NCI-H1417 (cell line): ENCODE results near the gene GOLGA1.
"Not testable (repeated sequence)": the region's sequence is repeated elsewhere in the genome, so short reads cannot be mapped to it uniquely, and the experiment has no call there.

Experiments used
- DNase-seq, 3 experiments: peaks; one replicate each; lab custom pipeline; 2025; lab: John Stamatoyannopoulos, UW

Gene GOLGA1, protein sequence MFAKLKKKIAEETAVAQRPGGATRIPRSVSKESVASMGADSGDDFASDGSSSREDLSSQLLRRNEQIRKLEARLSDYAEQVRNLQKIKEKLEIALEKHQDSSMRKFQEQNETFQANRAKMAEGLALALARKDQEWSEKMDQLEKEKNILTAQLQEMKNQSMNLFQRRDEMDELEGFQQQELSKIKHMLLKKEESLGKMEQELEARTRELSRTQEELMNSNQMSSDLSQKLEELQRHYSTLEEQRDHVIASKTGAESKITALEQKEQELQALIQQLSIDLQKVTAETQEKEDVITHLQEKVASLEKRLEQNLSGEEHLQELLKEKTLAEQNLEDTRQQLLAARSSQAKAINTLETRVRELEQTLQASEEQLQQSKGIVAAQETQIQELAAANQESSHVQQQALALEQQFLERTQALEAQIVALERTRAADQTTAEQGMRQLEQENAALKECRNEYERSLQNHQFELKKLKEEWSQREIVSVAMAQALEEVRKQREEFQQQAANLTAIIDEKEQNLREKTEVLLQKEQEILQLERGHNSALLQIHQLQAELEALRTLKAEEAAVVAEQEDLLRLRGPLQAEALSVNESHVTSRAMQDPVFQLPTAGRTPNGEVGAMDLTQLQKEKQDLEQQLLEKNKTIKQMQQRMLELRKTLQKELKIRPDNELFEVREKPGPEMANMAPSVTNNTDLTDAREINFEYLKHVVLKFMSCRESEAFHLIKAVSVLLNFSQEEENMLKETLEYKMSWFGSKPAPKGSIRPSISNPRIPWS

GRCh38 chr9:124940894-124941678 is at the start of gene GOLGA1:
GOLGA1 (minus strand) TSS chr9:124941083; CDS start chr9:124938711, 2,372 bp downstream.
- DNase-seq: peak; percentile 90 to 98 (median 98)

GRCh38 chr9:124983698-124984097 is 42.8 kb upstream of the GOLGA1 start:
- no peak for DNase-seq

GRCh38 chr9:124980431-124980830 is 39.5 kb upstream of the GOLGA1 start:
- DNase-seq: no peak

- DNase-seq: no peak
These were observed 34.2 kb upstream of the GOLGA1 start for GRCh38 chr9:124975131-124975530.

DNA sequence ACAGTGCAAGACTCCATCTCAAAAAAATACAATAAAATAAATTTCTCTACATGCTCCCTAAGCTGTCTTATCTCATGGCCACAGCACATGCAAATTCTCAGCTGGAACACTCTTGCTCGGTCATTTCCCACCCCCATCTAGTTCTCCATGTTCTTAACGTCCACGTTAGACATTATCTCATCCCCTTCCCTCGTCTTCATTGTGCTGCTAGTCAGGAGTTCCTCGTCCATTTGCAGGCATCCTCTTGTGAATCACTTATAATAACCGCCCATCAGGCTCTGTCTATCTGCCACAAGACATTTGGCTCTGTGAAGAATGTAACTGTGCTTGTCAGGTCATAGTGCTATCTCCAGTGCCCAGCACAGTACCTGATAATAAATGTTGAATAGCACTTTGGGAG is 32.9 kb upstream of the GOLGA1 start:
- DNase-seq: no peak

GRCh38 chr9:124972241-124972770 is 31.4 kb upstream of the GOLGA1 start:
- no peak for DNase-seq

DNA sequence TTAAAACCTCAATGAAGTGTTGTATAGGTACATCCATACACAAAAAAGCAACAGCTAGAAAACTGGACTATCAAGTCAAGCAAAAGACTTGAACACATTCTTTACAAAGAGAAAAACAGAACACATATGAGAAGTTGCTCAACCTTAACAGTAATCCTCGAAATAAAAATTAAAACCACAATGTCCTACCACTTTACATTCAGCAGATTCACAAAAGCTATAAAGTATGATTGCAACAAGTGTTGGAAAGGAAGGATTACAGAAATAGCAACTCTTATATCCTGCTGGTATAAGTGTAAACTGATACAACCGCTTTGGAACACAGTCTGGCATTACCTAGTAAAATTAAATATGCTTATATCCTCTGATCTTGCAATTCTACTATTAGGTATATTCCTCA is 28.5 kb upstream of the GOLGA1 start:
- DNase-seq: no peak

DNA sequence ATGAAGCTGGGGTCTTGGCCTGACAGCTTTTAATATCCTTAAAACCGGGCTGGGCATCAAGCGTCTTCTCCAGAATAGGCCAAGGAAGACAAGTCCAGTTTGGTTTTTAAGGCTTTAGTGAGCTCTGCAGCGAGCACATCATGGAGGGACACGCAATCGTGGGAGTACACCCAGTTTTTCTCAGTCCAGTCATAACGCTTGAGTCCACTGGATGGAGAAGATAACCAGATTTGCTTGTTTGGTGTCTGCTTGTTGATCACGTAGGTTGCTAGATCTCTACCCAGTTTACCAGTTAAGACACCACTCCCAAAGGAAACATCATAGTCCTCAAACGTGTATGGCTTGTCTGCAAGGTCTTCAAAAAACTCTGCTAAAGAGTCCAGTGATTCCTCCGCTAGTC is 27.4 kb upstream of the GOLGA1 start:
- no peak for DNase-seq

DNA sequence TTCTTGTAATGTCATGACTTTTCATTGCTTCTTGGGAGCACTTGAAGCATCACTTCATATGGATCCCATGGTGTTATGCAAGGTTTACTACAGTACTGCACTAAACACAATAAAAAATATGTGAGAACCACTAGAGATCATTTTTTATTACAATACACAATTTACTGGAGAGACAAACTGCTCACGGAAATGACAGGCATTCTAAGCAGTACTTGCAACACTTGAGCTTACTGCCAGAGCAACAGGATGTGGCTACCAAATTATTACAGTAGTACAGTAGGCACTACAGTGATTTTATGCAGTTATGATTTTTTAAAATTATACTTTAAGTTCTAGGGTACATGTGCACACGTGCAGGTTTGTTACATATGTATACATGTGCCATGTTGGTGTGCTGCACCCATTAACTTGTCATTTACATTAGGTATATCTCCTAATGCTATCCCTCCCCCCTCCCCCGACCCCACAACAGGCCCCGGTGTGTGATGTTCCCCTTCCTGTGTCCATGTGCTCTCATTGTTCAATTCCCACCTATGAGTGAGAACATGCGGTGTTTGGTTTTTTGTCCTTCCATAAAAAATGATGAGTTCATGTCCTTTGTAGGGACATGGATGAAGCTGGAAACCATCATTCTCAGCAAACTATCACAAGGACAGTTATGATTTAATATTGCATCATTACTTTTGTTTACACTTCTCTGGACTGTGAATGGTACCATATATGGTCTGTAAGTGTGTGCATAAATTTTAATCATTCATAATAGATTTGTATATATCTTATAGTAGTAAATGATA is 25.1 kb upstream of the GOLGA1 start:
- not testable (repeated sequence) for DNase-seq

DNA sequence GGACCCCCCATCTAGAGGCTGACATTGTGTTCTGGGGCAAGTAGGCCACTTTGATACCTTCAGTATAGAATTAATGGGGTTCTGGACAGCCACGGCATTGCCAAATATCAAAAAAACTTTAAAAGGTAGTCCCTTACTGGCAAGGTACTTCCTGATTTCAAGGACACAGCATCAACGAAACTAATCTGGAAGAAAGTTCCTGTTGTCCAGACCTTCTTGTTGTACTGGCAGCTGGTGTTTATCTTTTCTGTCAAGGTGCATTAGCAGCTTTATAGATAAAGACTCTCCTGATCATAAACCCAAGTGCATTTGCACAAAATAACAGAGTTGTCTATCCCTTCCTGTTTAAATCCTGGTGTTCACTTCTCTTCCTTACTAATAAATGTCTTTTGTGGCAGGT is 23.7 kb upstream of the GOLGA1 start:
- no peak for DNase-seq

- DNase-seq: no peak
These were observed 23.2 kb upstream of the GOLGA1 start for GRCh38 chr9:124964056-124964455.

GRCh38 chr9:124960409-124960752 is 19.5 kb upstream of the GOLGA1 start:
- no peak for DNase-seq

DNA sequence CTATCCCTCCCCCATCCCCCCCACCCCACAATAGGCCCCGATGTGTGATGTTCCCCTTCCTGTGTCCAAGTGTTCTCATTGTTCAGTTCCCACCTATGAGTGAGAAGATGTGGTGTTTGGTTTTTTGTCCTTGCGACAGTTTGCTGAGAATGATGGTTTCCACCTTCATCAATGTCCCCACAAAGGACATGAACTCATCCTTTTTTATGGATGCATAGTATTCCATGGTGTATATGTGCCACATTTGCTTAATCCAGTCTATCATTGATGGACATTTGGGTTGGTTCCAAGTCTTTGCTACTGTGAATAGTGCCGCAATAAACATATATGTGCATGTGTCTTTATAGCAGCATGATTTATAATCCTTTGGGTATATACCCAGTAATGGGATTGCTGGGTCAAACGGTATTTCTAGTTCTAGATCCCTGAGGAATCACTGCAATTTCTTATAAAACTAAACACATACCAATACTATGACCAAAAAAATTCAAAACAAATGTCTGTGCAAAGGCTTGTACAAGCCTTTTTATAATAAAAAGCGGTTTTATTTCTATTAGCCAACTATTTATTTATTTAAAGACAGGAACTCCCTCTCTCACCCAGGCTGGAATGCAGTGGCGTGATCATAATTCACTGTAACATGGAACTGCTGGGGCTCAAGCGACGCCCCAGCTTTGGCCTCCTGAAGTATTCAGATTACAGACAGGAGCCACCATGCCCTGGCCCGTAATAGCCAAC is 19.0 kb upstream of the GOLGA1 start:
- not testable (repeated sequence) for DNase-seq

DNA sequence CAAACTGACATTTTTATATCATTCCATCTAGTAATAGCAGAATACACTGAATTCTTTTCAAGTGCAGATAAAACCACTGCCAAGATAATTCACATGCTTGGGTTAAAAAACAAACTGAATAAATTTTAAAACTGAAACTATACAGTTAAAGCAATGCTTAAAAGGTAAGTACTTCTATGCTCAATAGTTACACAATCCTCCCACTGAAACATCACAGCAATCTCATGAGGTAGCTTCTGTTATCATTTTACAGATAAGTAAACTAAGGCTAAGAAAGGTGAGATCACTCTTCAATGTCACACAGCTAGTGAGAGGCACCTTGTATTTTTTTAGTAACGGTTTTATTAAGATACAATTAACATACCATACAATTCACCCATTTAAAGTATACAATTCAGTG is 13.4 kb upstream of the GOLGA1 start:
- no peak for DNase-seq

DNA sequence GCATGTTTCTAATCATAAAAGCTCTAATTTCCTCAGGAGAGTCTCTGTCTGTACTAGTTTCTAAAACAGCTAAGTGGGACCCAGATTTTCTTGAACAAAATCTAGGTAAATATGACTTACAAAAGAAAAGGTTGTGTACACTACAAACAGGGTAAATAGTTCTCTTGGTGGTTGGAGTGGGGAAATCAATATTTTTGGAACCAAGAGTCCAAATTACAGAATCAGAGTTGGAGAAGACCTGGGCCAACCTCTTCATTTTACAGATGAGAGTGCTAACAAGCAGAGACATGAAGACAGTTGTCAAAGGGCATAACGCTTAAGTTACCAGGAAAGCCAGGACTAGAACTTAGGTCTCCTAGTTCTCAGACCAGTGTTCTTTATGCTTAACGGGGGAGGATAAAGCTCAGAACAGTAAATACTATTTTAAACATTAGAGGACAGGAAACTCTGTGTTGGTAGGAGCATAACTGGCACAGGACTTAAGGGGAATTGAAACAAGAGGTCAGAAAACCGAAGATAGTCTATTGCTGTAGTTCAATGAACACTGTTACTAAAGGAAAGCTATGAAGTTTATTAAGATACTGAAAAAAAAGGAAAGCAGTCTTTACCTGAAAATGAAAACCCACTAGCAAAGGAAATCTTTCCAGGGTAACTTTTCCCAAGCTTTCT is 9.3 kb upstream of the GOLGA1 start:
- no peak for DNase-seq

GRCh38 chr9:124949387-124949786 is 8.5 kb upstream of the GOLGA1 start:
- DNase-seq: no peak

GRCh38 chr9:124947727-124948391 is 7.0 kb upstream of the GOLGA1 start:
- no peak for DNase-seq

- DNase-seq: no peak
These were observed 5.3 kb upstream of the GOLGA1 start for GRCh38 chr9:124946167-124946566.

- peak in 1 of 3 experiments; percentile 37 for DNase-seq
These were observed 1.0 kb upstream of the GOLGA1 start for GRCh38 chr9:124941679-124942561.
